HEK293 (cell line): ENCODE data around the gene RORC.

Source experiments
- CTCF ChIP-seq: fragments of 450-650 bp; formaldehyde crosslinking; IDR thresholded peaks from 2 replicates; pipeline ENCODE4 v1.5.1; 2016; ENCODE audit warnings: missing biosample characterization, missing genetic modification characterization
- HOXA7 ChIP-seq: sonication (generic); formaldehyde crosslinking; IDR thresholded peaks from 2 replicates; pipeline ENCODE4 v1.8.1; 2022; ENCODE audit warnings: missing genetic modification reagents, borderline replicate concordance
- HOXC10 ChIP-seq: sonication (generic); formaldehyde crosslinking; IDR thresholded peaks from 2 replicates; pipeline ENCODE4 v1.8.1; 2023; ENCODE audit warnings: mild to moderate bottlenecking, missing genetic modification reagents
- MYNN ChIP-seq: fragments of 450-650 bp; formaldehyde crosslinking; IDR thresholded peaks from 2 replicates; pipeline ENCODE4 v1.5.1; 2016; ENCODE audit warnings: missing biosample characterization, missing genetic modification characterization, borderline replicate concordance
- SP2 ChIP-seq: fragments of 450-650 bp; formaldehyde crosslinking; IDR thresholded peaks from 2 replicates; pipeline ENCODE4 v1.5.1; 2016; ENCODE audit warnings: missing biosample characterization, missing genetic modification characterization
- TCF7L2 ChIP-seq: IDR thresholded peaks from 2 replicates; pipeline ENCODE4 v1.6.1; 2011; ENCODE audit warnings: low read depth, mild to moderate bottlenecking, inconsistent platforms, low read length, moderate library complexity, borderline replicate concordance
- YY2 ChIP-seq: fragments of 450-650 bp; formaldehyde crosslinking; IDR thresholded peaks from 2 replicates; pipeline ENCODE4 v1.5.1; 2016; ENCODE audit warnings: missing biosample characterization, missing genetic modification characterization
- ZNF530 ChIP-seq: fragments of 450-650 bp; formaldehyde crosslinking; IDR thresholded peaks from 2 replicates; pipeline ENCODE4 v1.5.1; 2016; ENCODE audit warnings: low read depth, missing biosample characterization, missing genetic modification characterization
- ZNF549 ChIP-seq: fragments of 450-650 bp; IDR thresholded peaks from 2 replicates; pipeline ENCODE4 v1.5.1; 2018; ENCODE audit warnings: missing biosample characterization, missing genetic modification characterization, mild to moderate bottlenecking, inconsistent platforms, moderate library complexity
- ZNF600 ChIP-seq: fragments of 450-650 bp; formaldehyde crosslinking; IDR thresholded peaks from 2 replicates; pipeline ENCODE4 v1.5.1; 2016; ENCODE audit warnings: missing biosample characterization, missing genetic modification characterization
- ZNF677 ChIP-seq: fragments of 450-650 bp; IDR thresholded peaks from 2 replicates; pipeline ENCODE4 v1.5.0; 2018; ENCODE audit warnings: missing biosample characterization, mild to moderate bottlenecking, missing genetic modification characterization, moderate library complexity
- TF ChIP-seq, protein P1 (sequence below): fragments of 450-650 bp; formaldehyde crosslinking; conservative IDR thresholded peaks from 2 replicates; pipeline ENCODE4 v1.5.1; 2016; ENCODE audit warnings: low read depth, missing biosample characterization, missing genetic modification characterization

- TF ChIP-seq SP2 (tag by site-specific recombination) (no peak), HOXC10 (CRISPR knock-in tag) (no peak), HOXA7 (CRISPR knock-in tag) (no peak), CTCF (tag by site-specific recombination) (no peak), ZNF530 (tag by site-specific recombination) (no peak), TCF7L2 (no peak), YY2 (tag by site-specific recombination) (no peak), MYNN (no peak), ZNF600 (tag by site-specific recombination) (no peak), ZNF677 (tag by site-specific recombination) (no peak), ZNF549 (tag by site-specific recombination) (no peak)
- TF ChIP-seq, protein P1, sequence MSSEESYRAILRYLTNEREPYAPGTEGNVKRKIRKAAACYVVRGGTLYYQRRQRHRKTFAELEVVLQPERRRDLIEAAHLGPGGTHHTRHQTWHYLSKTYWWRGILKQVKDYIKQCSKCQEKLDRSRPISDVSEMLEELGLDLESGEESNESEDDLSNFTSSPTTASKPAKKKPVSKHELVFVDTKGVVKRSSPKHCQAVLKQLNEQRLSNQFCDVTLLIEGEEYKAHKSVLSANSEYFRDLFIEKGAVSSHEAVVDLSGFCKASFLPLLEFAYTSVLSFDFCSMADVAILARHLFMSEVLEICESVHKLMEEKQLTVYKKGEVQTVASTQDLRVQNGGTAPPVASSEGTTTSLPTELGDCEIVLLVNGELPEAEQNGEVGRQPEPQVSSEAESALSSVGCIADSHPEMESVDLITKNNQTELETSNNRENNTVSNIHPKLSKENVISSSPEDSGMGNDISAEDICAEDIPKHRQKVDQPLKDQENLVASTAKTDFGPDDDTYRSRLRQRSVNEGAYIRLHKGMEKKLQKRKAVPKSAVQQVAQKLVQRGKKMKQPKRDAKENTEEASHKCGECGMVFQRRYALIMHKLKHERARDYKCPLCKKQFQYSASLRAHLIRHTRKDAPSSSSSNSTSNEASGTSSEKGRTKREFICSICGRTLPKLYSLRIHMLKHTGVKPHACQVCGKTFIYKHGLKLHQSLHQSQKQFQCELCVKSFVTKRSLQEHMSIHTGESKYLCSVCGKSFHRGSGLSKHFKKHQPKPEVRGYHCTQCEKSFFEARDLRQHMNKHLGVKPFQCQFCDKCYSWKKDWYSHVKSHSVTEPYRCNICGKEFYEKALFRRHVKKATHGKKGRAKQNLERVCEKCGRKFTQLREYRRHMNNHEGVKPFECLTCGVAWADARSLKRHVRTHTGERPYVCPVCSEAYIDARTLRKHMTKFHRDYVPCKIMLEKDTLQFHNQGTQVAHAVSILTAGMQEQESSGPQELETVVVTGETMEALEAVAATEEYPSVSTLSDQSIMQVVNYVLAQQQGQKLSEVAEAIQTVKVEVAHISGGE (tag by site-specific recombination): no peak
Measured at GRCh38 chr1:151819976-151820623, 11.5 kb downstream of the RORC start.
